HL-60 (cell line): ENCODE measurements around the gene PEX5.

Source experiments
- DNase-seq, 2 experiments: peaks; one replicate each; pipeline ENCODE4 v3.0.0-alpha.2; 2010 to 2020; ENCODE audit warnings: low read depth in 1 of 2, low spot score in 1 of 2
- H3K27ac ChIP-seq: fragments of 250-450 bp; sonication (Bioruptor Pico); replicated peaks from 2 replicates; pipeline ENCODE4 v1.5.1; 2020; ENCODE audit warnings: mild to moderate bottlenecking, moderate library complexity
- H3K27me3 ChIP-seq: fragments of 250-450 bp; sonication (Bioruptor Pico); 2 replicates; pipeline ENCODE4 v1.5.1; 2021; ENCODE audit warnings: mild to moderate bottlenecking, moderate library complexity; ENCODE audit not compliant: insufficient read depth, poor library complexity, severe bottlenecking
- H3K4me3 ChIP-seq: replicated peaks from 2 replicates; pipeline ENCODE4 v1.5.1; 2011; ENCODE audit warnings: mild to moderate bottlenecking, control low read depth, low read length; ENCODE audit not compliant: insufficient read depth
- GABPA ChIP-seq: IDR thresholded peaks from 2 replicates; pipeline ENCODE4 v1.6.1; 2012; ENCODE audit warnings: low read depth
- POLR2AphosphoS5 ChIP-seq: IDR thresholded peaks from 2 replicates; pipeline ENCODE4 v1.6.1; 2012; ENCODE audit warnings: low read depth
- SPI1 ChIP-seq: IDR thresholded peaks from 2 replicates; pipeline ENCODE4 v1.6.1; 2012; ENCODE audit warnings: low read depth, mild to moderate bottlenecking, borderline replicate concordance
- TF ChIP-seq, protein P1 (sequence below): IDR thresholded peaks from 2 replicates; pipeline ENCODE4 v1.6.1; 2012; ENCODE audit warnings: low read depth; ENCODE audit not compliant: insufficient replicate concordance
- TF ChIP-seq, protein P2 (sequence below): IDR thresholded peaks from one replicate; pipeline ENCODE4 v1.5.1; 2011; ENCODE audit warnings: low read length, control low read depth, inconsistent platforms; ENCODE audit not compliant: insufficient read depth

PEX5 gene

DNA sequence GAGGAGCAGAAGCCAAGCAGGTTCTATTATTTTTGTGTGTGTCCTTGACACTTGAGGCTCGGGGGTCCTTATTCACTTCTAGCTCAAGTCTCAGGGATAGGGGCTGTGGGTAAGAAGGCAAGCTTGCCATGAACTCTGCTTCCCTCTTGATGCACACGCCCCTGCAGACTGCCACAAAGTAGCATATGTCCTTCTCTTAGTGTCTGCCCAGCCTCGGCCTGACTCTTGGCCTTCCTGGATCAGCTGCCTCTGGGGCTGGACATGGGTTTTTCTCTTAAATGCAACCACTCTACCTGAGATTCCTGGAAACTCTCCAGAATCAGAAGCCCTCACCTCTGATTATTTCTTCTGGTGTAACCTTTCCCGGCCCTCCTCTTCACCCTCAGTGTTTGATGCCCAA is 28.2 kb upstream of the PEX5 start:
- no peak for DNase-seq

DNA sequence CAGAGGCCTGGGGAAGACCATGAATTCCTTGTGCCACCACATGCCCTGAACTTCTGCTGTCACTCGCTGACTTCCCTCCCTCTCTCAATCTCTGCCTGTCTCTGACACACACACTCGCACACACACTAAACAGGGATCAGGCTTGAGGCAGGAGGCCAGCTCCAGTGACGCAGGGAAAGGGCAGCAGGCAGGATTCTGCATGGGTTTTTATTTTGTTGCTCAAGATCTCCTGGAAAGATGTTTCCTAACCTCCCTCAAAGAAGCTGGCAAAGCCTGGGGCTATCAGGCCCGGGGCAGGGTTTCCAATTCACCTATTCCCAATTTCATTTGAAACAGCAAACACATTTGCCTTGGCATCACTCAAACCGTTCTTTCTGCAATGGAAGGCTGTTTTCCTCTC is 27.7 kb upstream of the PEX5 start:
- TF ChIP-seq GABPA (no peak), SPI1 (no peak), POLR2AphosphoS5 (no peak)
- TF ChIP-seq, protein P1, sequence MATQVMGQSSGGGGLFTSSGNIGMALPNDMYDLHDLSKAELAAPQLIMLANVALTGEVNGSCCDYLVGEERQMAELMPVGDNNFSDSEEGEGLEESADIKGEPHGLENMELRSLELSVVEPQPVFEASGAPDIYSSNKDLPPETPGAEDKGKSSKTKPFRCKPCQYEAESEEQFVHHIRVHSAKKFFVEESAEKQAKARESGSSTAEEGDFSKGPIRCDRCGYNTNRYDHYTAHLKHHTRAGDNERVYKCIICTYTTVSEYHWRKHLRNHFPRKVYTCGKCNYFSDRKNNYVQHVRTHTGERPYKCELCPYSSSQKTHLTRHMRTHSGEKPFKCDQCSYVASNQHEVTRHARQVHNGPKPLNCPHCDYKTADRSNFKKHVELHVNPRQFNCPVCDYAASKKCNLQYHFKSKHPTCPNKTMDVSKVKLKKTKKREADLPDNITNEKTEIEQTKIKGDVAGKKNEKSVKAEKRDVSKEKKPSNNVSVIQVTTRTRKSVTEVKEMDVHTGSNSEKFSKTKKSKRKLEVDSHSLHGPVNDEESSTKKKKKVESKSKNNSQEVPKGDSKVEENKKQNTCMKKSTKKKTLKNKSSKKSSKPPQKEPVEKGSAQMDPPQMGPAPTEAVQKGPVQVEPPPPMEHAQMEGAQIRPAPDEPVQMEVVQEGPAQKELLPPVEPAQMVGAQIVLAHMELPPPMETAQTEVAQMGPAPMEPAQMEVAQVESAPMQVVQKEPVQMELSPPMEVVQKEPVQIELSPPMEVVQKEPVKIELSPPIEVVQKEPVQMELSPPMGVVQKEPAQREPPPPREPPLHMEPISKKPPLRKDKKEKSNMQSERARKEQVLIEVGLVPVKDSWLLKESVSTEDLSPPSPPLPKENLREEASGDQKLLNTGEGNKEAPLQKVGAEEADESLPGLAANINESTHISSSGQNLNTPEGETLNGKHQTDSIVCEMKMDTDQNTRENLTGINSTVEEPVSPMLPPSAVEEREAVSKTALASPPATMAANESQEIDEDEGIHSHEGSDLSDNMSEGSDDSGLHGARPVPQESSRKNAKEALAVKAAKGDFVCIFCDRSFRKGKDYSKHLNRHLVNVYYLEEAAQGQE = no peak
- TF ChIP-seq, protein P2, sequence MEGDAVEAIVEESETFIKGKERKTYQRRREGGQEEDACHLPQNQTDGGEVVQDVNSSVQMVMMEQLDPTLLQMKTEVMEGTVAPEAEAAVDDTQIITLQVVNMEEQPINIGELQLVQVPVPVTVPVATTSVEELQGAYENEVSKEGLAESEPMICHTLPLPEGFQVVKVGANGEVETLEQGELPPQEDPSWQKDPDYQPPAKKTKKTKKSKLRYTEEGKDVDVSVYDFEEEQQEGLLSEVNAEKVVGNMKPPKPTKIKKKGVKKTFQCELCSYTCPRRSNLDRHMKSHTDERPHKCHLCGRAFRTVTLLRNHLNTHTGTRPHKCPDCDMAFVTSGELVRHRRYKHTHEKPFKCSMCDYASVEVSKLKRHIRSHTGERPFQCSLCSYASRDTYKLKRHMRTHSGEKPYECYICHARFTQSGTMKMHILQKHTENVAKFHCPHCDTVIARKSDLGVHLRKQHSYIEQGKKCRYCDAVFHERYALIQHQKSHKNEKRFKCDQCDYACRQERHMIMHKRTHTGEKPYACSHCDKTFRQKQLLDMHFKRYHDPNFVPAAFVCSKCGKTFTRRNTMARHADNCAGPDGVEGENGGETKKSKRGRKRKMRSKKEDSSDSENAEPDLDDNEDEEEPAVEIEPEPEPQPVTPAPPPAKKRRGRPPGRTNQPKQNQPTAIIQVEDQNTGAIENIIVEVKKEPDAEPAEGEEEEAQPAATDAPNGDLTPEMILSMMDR = no peak
- no peak for DNase-seq
- Histone ChIP-seq H3K4me3 (no peak overlapping the region), H3K27me3 (no peaks in the 10 kb centered on the region), H3K27ac (no peak overlapping the region)

More for the DNA sequence above, 28.2 kb upstream of the PEX5 start:
- Histone ChIP-seq H3K27me3 (no peaks in the 10 kb centered on the region), H3K4me3 (no peak overlapping the region), H3K27ac (no peak overlapping the region)
- TF ChIP-seq GABPA (no peak), SPI1 (no peak), POLR2AphosphoS5 (no peak)
- TF ChIP-seq, protein P1 = no peak
- TF ChIP-seq, protein P2 = no peak

DNA sequence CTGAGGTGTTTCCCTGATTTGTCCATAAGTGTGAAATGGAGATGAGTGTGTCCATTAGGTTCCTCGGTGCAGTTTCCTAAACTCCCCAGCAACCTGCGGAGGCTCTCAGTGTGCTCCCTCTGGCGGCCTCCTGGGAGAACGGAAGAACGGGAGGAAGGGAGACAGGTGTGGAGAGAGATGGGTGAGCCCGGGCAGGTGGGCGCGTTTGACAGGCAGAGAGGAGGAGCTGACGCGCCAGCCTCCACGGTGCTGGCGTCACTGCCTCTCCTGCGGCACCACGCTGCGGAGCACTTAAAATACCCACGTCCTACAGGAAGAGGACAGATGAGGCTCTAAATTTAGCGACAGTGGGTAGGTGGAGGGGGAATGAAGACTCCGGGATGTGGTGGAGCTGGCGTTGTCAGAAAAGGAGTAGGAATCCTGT is 26.8 kb upstream of the PEX5 start:
- TF ChIP-seq GABPA = no peak
- no peak for TF ChIP-seq POLR2AphosphoS5
- TF ChIP-seq SPI1 = no peak
- TF ChIP-seq, protein P2 = no peak
- TF ChIP-seq, protein P1 = no peak
- no peak overlapping the region for H3K4me3 ChIP-seq
- no peaks in the 10 kb centered on the region for H3K27me3 ChIP-seq
- DNase-seq = no peak
- no peak overlapping the region for H3K27ac ChIP-seq
